RCC 7860 (cell line): Measurements from ENCODE around the gene SLC38A1.
"Not testable (repeated sequence)": the region's sequence is repeated elsewhere in the genome, so short reads cannot be mapped to it uniquely, and the experiment has no call there.

ENCODE experiments used
- DNase-seq: peaks from one replicate; pipeline ENCODE4 v3.0.0-alpha.2; 2015; ENCODE audit warnings: low spot score
- FAIRE-seq: peaks from 2 replicates; lab custom pipeline; 2012; peaks lifted over from hg19 to GRCh38; lab: Jason Lieb, UNC

SLC38A1 gene

GRCh38 chr12:46177025-46177424, 91.8 kb downstream of the SLC38A1 start:
- no peak for DNase-seq
- FAIRE-seq = no peak

- DNase-seq (no peak), FAIRE-seq (no peak)
Measured at GRCh38 chr12:46174919-46175318, 93.9 kb downstream of the SLC38A1 start.

GRCh38 chr12:46174061-46174662, 94.7 kb downstream of the SLC38A1 start:
- DNase-seq (no peak), FAIRE-seq (no peak)

GRCh38 chr12:46168426-46168825, 100.4 kb downstream of the SLC38A1 start:
- DNase-seq (no peak), FAIRE-seq (no peak)

- DNase-seq (no peak), FAIRE-seq (no peak)
Measured at GRCh38 chr12:46167412-46167811, 101.4 kb downstream of the SLC38A1 start.

- no peak for DNase-seq
- FAIRE-seq = no peak
Measured at GRCh38 chr12:46165191-46165590, 103.7 kb downstream of the SLC38A1 start.

GRCh38 chr12:46164186-46164761, 104.6 kb downstream of the SLC38A1 start:
- FAIRE-seq (no peak), DNase-seq (no peak)

- not testable (repeated sequence) for FAIRE-seq
Measured at GRCh38 chr12:46162549-46163076, 106.2 kb downstream of the SLC38A1 start.

GRCh38 chr12:46160981-46161690, 107.7 kb downstream of the SLC38A1 start:
- no peak for FAIRE-seq
- no peak for DNase-seq

More at GRCh38 chr12:46162549-46163076, 106.2 kb downstream of the SLC38A1 start:
- not testable (repeated sequence) for DNase-seq

GRCh38 chr12:46160101-46160980, 108.5 kb downstream of the SLC38A1 start:
- peak; percentile 93 for FAIRE-seq
- DNase-seq = peak; percentile 74

GRCh38 chr12:46159309-46159901, 109.4 kb downstream of the SLC38A1 start:
- FAIRE-seq (no peak), DNase-seq (no peak)

- FAIRE-seq (no peak), DNase-seq (no peak)
Measured at GRCh38 chr12:46158501-46158900, 110.3 kb downstream of the SLC38A1 start.

- FAIRE-seq (peak; percentile 71), DNase-seq (no peak)
Measured at GRCh38 chr12:46154221-46154985, 114.4 kb downstream of the SLC38A1 start.

- DNase-seq = no peak
- peak; percentile 73 for FAIRE-seq
Measured at GRCh38 chr12:46153268-46153872, 115.5 kb downstream of the SLC38A1 start.

- FAIRE-seq (no peak), DNase-seq (no peak)
Measured at GRCh38 chr12:46152456-46152855, 116.4 kb downstream of the SLC38A1 start.

- DNase-seq (no peak), FAIRE-seq (no peak)
Measured at GRCh38 chr12:46150735-46151134, 118.1 kb downstream of the SLC38A1 start.

GRCh38 chr12:46149905-46150304, 118.9 kb downstream of the SLC38A1 start:
- FAIRE-seq = no peak
- no peak for DNase-seq

- no peak for FAIRE-seq
Measured at GRCh38 chr12:46149079-46149464, 119.8 kb downstream of the SLC38A1 start.

GRCh38 chr12:46148327-46149078, 120.3 kb downstream of the SLC38A1 start:
- DNase-seq = no peak
- no peak for FAIRE-seq

More at GRCh38 chr12:46149079-46149464, 119.8 kb downstream of the SLC38A1 start:
- DNase-seq = no peak
